Ishikawa (cell line): ENCODE data around the gene DYNC1I1.

ENCODE experiments used
- CEBPB ChIP-seq: IDR thresholded peaks from 2 replicates; pipeline ENCODE4 v1.6.1; 2012
- CREB1 ChIP-seq: IDR thresholded peaks from 2 replicates; pipeline ENCODE4 v1.6.1; 2012; ENCODE audit warnings: low read depth
- FOXM1 ChIP-seq: IDR thresholded peaks from 2 replicates; pipeline ENCODE4 v1.6.1; 2012; ENCODE audit warnings: low read depth, borderline replicate concordance
- NFIC ChIP-seq: IDR thresholded peaks from 2 replicates; pipeline ENCODE4 v1.6.1; 2012
- RAD21 ChIP-seq: IDR thresholded peaks from 2 replicates; pipeline ENCODE4 v1.6.1; 2012; ENCODE audit warnings: low read depth
- TAF1 ChIP-seq: IDR thresholded peaks from 2 replicates; pipeline ENCODE4 v1.6.1; 2012; ENCODE audit warnings: low read depth, mild to moderate bottlenecking
- TCF12 ChIP-seq: IDR thresholded peaks from 2 replicates; pipeline ENCODE4 v1.6.1; 2012; ENCODE audit warnings: low read depth
- USF1 ChIP-seq: IDR thresholded peaks from 2 replicates; pipeline ENCODE4 v1.6.1; 2012
- YY1 ChIP-seq: IDR thresholded peaks from 2 replicates; pipeline ENCODE4 v1.6.1; 2012; ENCODE audit warnings: low read depth
- ZBTB7A ChIP-seq: IDR thresholded peaks from 2 replicates; pipeline ENCODE4 v1.6.1; 2012; ENCODE audit warnings: low read depth
- TF ChIP-seq, protein P1 (sequence below): IDR thresholded peaks from 2 replicates; pipeline ENCODE4 v1.6.1; 2012
- TF ChIP-seq, protein P2 (sequence below): IDR thresholded peaks from 2 replicates; pipeline ENCODE4 v1.6.1; 2012; ENCODE audit warnings: low read depth, mild to moderate bottlenecking

DNA sequence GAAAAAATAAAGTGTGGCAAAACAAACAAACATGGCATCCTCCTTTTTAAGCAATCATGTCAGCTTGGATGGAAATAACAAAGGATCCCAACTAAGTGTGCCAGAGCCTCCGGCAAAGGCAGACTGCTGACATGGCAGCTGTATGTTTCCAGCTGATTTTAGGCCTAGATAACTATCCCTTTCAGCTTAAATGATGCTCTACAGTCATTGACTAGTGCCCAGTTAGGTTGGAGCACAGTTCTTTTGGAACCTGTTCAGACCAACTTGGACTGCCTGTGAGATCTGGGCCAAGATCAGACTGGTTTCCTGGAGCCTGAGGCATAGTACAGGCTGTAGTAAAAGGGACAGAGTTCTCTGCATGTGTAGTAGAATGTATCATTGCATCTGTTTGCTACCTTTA is 128.7 kb downstream of the DYNC1I1 start:
- TF ChIP-seq, protein P1, sequence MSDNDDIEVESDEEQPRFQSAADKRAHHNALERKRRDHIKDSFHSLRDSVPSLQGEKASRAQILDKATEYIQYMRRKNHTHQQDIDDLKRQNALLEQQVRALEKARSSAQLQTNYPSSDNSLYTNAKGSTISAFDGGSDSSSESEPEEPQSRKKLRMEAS, result no peak
- no peak for TF ChIP-seq CEBPB
- TF ChIP-seq YY1, result no peak
- TF ChIP-seq, protein P2, sequence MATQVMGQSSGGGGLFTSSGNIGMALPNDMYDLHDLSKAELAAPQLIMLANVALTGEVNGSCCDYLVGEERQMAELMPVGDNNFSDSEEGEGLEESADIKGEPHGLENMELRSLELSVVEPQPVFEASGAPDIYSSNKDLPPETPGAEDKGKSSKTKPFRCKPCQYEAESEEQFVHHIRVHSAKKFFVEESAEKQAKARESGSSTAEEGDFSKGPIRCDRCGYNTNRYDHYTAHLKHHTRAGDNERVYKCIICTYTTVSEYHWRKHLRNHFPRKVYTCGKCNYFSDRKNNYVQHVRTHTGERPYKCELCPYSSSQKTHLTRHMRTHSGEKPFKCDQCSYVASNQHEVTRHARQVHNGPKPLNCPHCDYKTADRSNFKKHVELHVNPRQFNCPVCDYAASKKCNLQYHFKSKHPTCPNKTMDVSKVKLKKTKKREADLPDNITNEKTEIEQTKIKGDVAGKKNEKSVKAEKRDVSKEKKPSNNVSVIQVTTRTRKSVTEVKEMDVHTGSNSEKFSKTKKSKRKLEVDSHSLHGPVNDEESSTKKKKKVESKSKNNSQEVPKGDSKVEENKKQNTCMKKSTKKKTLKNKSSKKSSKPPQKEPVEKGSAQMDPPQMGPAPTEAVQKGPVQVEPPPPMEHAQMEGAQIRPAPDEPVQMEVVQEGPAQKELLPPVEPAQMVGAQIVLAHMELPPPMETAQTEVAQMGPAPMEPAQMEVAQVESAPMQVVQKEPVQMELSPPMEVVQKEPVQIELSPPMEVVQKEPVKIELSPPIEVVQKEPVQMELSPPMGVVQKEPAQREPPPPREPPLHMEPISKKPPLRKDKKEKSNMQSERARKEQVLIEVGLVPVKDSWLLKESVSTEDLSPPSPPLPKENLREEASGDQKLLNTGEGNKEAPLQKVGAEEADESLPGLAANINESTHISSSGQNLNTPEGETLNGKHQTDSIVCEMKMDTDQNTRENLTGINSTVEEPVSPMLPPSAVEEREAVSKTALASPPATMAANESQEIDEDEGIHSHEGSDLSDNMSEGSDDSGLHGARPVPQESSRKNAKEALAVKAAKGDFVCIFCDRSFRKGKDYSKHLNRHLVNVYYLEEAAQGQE, result no peak
- TF ChIP-seq TAF1, result no peak
- TF ChIP-seq ZBTB7A, result no peak
- no peak for TF ChIP-seq RAD21
- TF ChIP-seq NFIC, result no peak
- TF ChIP-seq FOXM1, result no peak
- no peak for TF ChIP-seq TCF12
- TF ChIP-seq CREB1, result no peak
- no peak for TF ChIP-seq USF1
